GM10248 (cell line): ENCODE data around the gene SOD1.
A peak's percentile ranks its signal among the peaks of the same experiment; 100 is the strongest.

ENCODE experiments used
- CTCF ChIA-PET: fragments of 300-600 bp; sonication (Branson Sonifier 250); formaldehyde crosslinking; extraction: SDS; loops from one replicate; lab custom pipeline; 2021; ENCODE audit warnings: antibody characterized with exemption; lab: Yijun Ruan, JAX
- POLR2A ChIA-PET: fragments of 350-650 bp; sonication (Branson Sonifier 250); formaldehyde crosslinking; extraction: SDS; loops from one replicate; lab custom pipeline; 2020; ENCODE audit warnings: antibody characterized with exemption; lab: Yijun Ruan, JAX
- DNase-seq: peaks from one replicate; pipeline ENCODE4 v3.0.0; 2012; ENCODE audit errors: extremely low spot score
- TF ChIP-seq, protein P1 (sequence below): IDR thresholded peaks from 2 replicates; pipeline ENCODE4 v1.5.1; 2012; ENCODE audit warnings: mild to moderate bottlenecking, low read depth; ENCODE audit errors: extremely low read depth, missing control alignments, control extremely low read depth

SOD1 gene

DNA sequence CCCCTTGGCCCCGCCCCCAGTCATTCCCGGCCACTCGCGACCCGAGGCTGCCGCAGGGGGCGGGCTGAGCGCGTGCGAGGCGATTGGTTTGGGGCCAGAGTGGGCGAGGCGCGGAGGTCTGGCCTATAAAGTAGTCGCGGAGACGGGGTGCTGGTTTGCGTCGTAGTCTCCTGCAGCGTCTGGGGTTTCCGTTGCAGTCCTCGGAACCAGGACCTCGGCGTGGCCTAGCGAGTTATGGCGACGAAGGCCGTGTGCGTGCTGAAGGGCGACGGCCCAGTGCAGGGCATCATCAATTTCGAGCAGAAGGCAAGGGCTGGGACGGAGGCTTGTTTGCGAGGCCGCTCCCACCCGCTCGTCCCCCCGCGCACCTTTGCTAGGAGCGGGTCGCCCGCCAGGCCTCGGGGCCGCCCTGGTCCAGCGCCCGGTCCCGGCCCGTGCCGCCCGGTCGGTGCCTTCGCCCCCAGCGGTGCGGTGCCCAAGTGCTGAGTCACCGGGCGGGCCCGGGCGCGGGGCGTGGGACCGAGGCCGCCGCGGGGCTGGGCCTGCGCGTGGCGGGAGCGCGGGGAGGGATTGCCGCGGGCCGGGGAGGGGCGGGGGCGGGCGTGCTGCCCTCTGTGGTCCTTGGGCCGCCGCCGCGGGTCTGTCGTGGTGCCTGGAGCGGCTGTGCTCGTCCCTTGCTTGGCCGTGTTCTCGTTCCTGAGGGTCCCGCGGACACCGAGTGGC is at the start of gene SOD1:
Gene SOD1 (plus strand): TSS at position 158 of the 723 bp plus-strand sequence. CDS start 77 bp downstream, at position 235.
- CTCF ChIA-PET: no interaction called here
- DNase-seq: peak; percentile 97
- TF ChIP-seq, protein P1, sequence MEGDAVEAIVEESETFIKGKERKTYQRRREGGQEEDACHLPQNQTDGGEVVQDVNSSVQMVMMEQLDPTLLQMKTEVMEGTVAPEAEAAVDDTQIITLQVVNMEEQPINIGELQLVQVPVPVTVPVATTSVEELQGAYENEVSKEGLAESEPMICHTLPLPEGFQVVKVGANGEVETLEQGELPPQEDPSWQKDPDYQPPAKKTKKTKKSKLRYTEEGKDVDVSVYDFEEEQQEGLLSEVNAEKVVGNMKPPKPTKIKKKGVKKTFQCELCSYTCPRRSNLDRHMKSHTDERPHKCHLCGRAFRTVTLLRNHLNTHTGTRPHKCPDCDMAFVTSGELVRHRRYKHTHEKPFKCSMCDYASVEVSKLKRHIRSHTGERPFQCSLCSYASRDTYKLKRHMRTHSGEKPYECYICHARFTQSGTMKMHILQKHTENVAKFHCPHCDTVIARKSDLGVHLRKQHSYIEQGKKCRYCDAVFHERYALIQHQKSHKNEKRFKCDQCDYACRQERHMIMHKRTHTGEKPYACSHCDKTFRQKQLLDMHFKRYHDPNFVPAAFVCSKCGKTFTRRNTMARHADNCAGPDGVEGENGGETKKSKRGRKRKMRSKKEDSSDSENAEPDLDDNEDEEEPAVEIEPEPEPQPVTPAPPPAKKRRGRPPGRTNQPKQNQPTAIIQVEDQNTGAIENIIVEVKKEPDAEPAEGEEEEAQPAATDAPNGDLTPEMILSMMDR: no peak
- POLR2A ChIA-PET: no interaction called here

DNA sequence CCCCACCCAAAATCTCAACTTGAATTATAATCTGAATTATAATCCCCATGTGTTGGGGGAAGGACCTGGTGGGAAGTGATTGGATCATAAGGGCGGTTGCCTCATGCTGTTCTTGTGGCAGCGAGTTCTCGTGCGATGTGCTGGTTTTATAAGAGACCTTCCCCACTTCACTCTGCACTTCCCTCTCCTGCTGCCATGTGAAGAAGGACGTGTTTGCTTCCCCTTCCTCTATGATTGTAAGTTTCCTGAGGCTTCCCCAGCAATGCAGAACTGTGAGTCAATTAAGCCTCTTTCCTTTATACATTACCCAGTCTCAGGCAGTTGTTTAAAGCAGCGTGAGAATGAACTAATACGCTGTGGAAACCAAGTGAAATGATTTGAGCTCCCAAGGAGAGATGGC is 48.0 kb upstream of the SOD1 start:
- TF ChIP-seq, protein P1: no peak
- CTCF ChIA-PET: interaction anchor here (1.2 to 3.0 kb wide), 2 partner anchors 12 to 31 kb away, joined by 3 to 8 read pairs; no protein-coding TSS in a partner anchor
- DNase-seq: no peak
- POLR2A ChIA-PET: no interaction called here

DNA sequence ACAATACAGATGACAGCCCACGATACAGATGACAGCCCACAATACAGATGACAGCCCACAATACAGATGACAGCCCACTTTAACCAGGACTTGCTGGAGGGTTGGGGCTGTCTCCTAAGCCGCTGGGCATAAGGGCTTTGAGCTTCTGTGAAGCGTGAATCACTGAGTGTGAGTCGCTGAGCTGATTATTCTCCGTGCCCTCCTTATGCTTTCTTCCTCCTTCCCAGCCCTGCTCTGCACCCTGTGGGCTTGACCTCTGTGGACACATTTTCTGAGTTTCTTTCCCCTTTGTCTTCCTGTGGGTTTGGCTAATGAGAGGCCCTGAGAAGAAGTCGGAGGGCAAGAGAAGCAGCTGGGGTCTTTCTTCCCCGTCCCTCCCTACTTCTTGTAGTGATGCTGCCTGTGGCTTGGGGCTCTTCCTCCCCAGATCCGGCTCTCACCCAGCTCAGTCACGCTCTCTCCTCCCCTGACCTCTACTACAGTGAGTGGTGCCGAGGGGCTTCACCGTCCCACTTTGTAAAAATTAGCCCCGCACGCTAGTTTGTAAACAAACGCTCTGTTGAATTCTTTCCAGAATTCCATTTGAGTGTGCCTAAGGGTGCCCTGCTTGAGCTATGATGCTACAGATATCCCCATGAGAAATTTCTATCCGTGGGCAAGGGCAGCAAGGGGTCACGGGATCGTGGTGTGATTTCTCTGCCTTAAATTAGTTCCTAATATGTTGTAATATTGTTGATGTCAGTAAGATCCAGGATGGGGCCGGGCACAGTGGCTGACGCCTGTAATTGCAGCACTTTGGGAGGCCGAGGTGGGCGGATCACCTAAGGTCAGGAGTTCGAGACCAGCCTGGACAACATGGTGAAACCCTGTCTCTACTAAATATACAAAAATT is 46.4 kb upstream of the SOD1 start:
- no peak for DNase-seq
- ChIA-PET CTCF (interaction anchor here (1.1 to 2.4 kb wide), 4 partner anchors 9 to 514 kb away, joined by 3 to 6 read pairs (median 6); no protein-coding TSS in a partner anchor), POLR2A (no interaction called here)
- TF ChIP-seq, protein P1: no peak

DNA sequence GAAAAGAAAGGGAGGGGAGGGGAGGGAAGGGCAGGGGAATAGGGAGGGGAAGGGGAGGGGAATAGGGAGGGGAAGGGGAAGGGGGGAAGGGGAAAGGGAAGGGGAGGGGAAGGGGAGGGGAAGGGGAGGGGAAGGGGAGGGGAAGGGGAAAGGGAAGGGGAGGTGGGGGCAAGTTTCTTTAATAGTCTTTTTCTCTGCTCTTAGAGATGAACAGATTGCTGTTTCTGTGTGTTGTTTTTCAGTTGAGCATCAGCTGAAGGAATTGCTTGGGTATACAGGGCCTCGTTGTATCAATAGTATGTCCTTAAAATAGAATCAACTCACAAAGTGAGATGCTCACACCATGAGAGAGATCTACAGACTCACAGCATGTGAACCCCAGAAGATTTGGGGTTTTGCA is 44.8 kb upstream of the SOD1 start:
- POLR2A ChIA-PET: no interaction called here
- CTCF ChIA-PET: interaction anchor here (2.4 kb wide), 1 partner anchor 9 kb away, joined by 6 read pairs; no protein-coding TSS in a partner anchor
- TF ChIP-seq, protein P1: no peak
- DNase-seq: no peak

DNA sequence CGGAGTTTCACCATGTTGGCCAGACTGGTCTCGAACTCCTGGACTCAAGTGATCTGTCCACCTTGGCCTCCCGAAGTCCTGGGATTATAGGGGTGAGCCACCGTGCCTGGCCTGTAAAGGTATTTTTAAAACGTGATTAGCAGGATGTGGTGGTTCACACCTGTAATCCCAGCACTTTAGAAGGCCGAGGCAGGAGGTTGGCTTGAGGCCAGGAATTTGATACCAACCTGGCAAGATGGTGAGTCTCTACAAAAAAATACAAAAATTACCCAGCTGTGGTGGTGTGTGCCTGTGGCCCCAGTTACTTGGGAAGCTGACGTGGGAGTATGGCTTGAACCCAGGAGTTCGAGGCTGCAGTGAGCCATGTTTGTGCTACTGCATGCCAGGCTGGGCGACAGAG is 43.3 kb upstream of the SOD1 start:
- DNase-seq: no peak
- ChIA-PET CTCF (interaction anchor here (1.0 kb wide), 1 partner anchor 11 kb away, joined by 3 read pairs; no protein-coding TSS in a partner anchor), POLR2A (no interaction called here)
- TF ChIP-seq, protein P1: no peak

DNA sequence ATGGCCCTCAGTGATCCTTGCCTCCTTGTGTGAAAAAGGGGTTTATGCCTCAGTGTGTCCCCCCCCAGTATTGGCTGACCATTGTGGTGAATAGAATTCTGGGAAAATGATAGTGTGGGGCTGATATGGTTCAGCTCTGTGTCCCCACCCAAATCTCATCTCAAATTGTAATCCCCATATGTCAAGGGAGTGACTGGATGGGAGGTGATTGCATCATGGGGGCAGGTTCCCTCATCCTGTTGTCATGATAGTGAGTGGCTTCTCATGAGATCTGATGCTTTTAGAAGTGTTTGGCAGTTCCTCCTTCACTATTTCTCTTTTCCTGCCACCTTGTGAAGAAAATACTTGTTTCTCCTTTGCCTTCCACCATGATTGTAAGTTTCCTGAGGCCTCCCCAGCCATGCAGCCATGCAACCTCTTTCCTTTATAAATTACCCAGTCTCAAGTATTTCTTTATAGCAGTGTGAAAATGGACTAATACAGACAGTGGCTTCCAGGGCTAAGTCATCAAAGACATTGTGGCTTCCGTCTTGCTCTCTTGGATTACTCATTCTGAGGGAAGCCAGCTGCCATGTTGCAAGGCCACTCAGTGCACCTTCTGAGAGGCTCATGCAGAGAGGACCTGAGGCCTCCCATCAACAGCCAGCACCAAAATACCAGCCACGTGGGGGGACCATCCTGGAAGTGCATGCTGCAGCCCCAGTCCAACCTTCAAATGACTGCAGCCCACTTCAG is 40.6 kb upstream of the SOD1 start:
- ChIA-PET POLR2A (no interaction called here), CTCF (interaction anchor here (0.7 kb wide), 1 partner anchor 21 kb away, joined by 3 read pairs; no protein-coding TSS in a partner anchor)
- TF ChIP-seq, protein P1: no peak
- no peak for DNase-seq
